B cell (primary cell): ENCODE data around the gene GUCD1. TPM values are rescaled to one million over a fixed set of nuclear protein-coding genes. Genes with fewer than 3 reads are reported as not detected.

ENCODE experiments used
- ATAC-seq: fragments of 200-7000 bp; cut with Tn5 transposase; one replicate; pipeline ENCODE4 v1.10.0; 2021; ENCODE audit warnings: low read depth, mild to moderate bottlenecking, moderate number of reproducible peaks, moderate library complexity
- CTCF ChIA-PET: fragments of 350-600 bp; sonication (Branson Sonifier 250); formaldehyde crosslinking; loops from one replicate; lab custom pipeline; 2021; ENCODE audit warnings: antibody characterized with exemption, inconsistent platforms; lab: Charles Lee
- POLR2A ChIA-PET: fragments of 350-600 bp; sonication (Branson Sonifier 250); formaldehyde crosslinking; loops from one replicate; lab custom pipeline; 2021; ENCODE audit warnings: antibody characterized with exemption; lab: Charles Lee
- DNase-seq: peaks from one replicate; pipeline ENCODE4 v3.0.0; 2013
- H2AFZ ChIP-seq: 2 replicates; pipeline ENCODE4 v1.6.1; 2012; ENCODE audit warnings: mild to moderate bottlenecking, low read depth, low read length; ENCODE audit not compliant: insufficient read depth, poor library complexity, severe bottlenecking
- H3K27ac ChIP-seq, 2 donors: 1 replicate in 1 of 2; 2 replicates in 1 of 2; pipeline ENCODE4 v1.5.1; 2012 to 2013; ENCODE audit warnings: low read length in 2 of 2, mild to moderate bottlenecking in 2 of 2, moderate library complexity in 1 of 2
- H3K27me3 ChIP-seq, 4 experiments: fragments of 200-600 bp in 1 of 4; sonication (generic) in 1 of 4; replicated peaks in 1 of 4; 1 replicate in 2 of 4; 2 replicates in 2 of 4; pipeline versions ENCODE4 v1.6.1 to v1.7.0; 2013 to 2016; ENCODE audit warnings: low read length in 3 of 4, mild to moderate bottlenecking in 2 of 4, mixed read lengths in 1 of 4, moderate library complexity in 1 of 4; ENCODE audit not compliant: insufficient read depth in 4 of 4, control insufficient read depth in 3 of 4; ENCODE audit errors: control extremely low read depth in 1 of 4
- H3K36me3 ChIP-seq, 2 experiments: replicated peaks in 1 of 2; 1 replicate in 1 of 2; 2 replicates in 1 of 2; pipeline versions ENCODE4 v1.6.1 to v1.7.1; 2013; ENCODE audit warnings: low read length in 1 of 2; ENCODE audit not compliant: insufficient read depth in 2 of 2, control insufficient read depth in 1 of 2; ENCODE audit errors: control extremely low read depth in 1 of 2, extremely low read depth in 1 of 2
- H3K4me1 ChIP-seq, 2 donors: fragments of 200-600 bp in 1 of 2; sonication (generic) in 1 of 2; 1 replicate in 1 of 2; 2 replicates in 1 of 2; pipeline versions ENCODE4 v1.5.1 to v1.6.1; 2013 to 2017; ENCODE audit warnings: low read length in 2 of 2; ENCODE audit not compliant: control insufficient read depth in 2 of 2, insufficient read depth in 2 of 2
- H3K4me2 ChIP-seq: replicated peaks from 2 replicates; pipeline ENCODE3; 2012; ENCODE audit warnings: mild to moderate bottlenecking, low read depth, low read length; ENCODE audit not compliant: poor library complexity, severe bottlenecking
- H3K4me3 ChIP-seq, 5 experiments: fragments of 200-600 bp in 1 of 5; sonication (generic) in 1 of 5; 1 replicate in 3 of 5; 2 replicates in 2 of 5; pipeline versions ENCODE4 v1.5.1 to v1.7.0; 2011 to 2016; ENCODE audit warnings: low read length in 4 of 5, mild to moderate bottlenecking in 4 of 5, low read depth in 2 of 5, control low read depth in 1 of 5, moderate library complexity in 1 of 5; ENCODE audit not compliant: insufficient read depth in 1 of 5; ENCODE audit errors: control extremely low read depth in 1 of 5, extremely low read depth in 1 of 5
- H3K79me2 ChIP-seq: fragments of 200-600 bp; sonication (generic); one replicate; pipeline ENCODE4 v1.6.0; 2016; ENCODE audit warnings: low read length; ENCODE audit not compliant: control insufficient read depth, insufficient read depth
- H3K9ac ChIP-seq: fragments of 200-600 bp; sonication (generic); 2 replicates; pipeline ENCODE4 v1.6.1; 2017; ENCODE audit warnings: mild to moderate bottlenecking, low read length, moderate library complexity
- H3K9me3 ChIP-seq, 3 donors: one replicate each; pipeline versions ENCODE4 v1.6.1 to v1.7.1; 2013; ENCODE audit warnings: low read length in 2 of 3; ENCODE audit not compliant: control insufficient read depth in 2 of 3, insufficient read depth in 1 of 3; ENCODE audit errors: control extremely low read depth in 1 of 3
- H4K20me1 ChIP-seq: 2 replicates; pipeline ENCODE4 v1.6.0; 2012; ENCODE audit warnings: mild to moderate bottlenecking, low read length; ENCODE audit not compliant: insufficient read depth, control insufficient read depth, poor library complexity, severe bottlenecking
- H3K27ac Mint-ChIP-seq: one replicate; pipeline ENCODE4 v1.8.0; 2021; ENCODE audit warnings: mixed read lengths
- H3K27me3 Mint-ChIP-seq: one replicate; pipeline ENCODE4 v1.8.0; 2021; ENCODE audit warnings: mixed read lengths
- H3K4me1 Mint-ChIP-seq: one replicate; pipeline ENCODE4 v1.8.0; 2021; ENCODE audit warnings: mixed read lengths
- H3K4me3 Mint-ChIP-seq: one replicate; pipeline ENCODE4 v1.8.0; 2021; ENCODE audit warnings: mixed read lengths
- H3K9me3 Mint-ChIP-seq: one replicate; pipeline ENCODE4 v1.8.0; 2022; ENCODE audit warnings: mixed read lengths; ENCODE audit not compliant: insufficient read depth
- CTCF ChIP-seq: fragments of 200-600 bp; IDR thresholded peaks from one replicate; pipeline ENCODE4 v1.8.0; 2022; ENCODE audit warnings: antibody characterized with exemption, mild to moderate bottlenecking
- EZH2 ChIP-seq: IDR thresholded peaks from 2 replicates; pipeline ENCODE4 v1.6.1; 2012; ENCODE audit warnings: borderline replicate concordance, low read depth, mild to moderate bottlenecking, moderate library complexity, low read length; ENCODE audit not compliant: insufficient read depth, poor library complexity, severe bottlenecking
- WGBS: methylation state at CpG from one replicate; pipeline ENCODE4 v1.1.5; 2013; ENCODE audit warnings: missing lambda C conversion rate; ENCODE audit not compliant: insufficient coverage; 5-methylcytosine and 5-hydroxymethylcytosine counted together
- intact Hi-C: fragments of 100-400 bp; cut with micrococcal nuclease; formaldehyde crosslinking; loops from one replicate; pipeline ENCODE4 v1.10.0; 2022
- polyA plus RNA-seq: library from polyadenylated mRNA; depleted of rRNA; stranded (reverse); fragments of >200 nt; gene quantifications from 2 replicates; pipeline ENCODE4 v1.2.3, GENCODE V29; 2012
- total RNA-seq, 2 donors: library from RNA; stranded (reverse); fragments of 120-200 nt in 1 of 2; gene quantifications; 1 replicate in 1 of 2; 2 replicates in 1 of 2; pipeline versions ENCODE4 v1.2.3 to v1.2.4, GENCODE V29; 2013 to 2022

The GUCD1 gene
- total and polyA plus RNA-seq, 2 donors (not counting 1 experiment from before 2014, with no cell fraction given) = 257 to 378 TPM

DNA sequence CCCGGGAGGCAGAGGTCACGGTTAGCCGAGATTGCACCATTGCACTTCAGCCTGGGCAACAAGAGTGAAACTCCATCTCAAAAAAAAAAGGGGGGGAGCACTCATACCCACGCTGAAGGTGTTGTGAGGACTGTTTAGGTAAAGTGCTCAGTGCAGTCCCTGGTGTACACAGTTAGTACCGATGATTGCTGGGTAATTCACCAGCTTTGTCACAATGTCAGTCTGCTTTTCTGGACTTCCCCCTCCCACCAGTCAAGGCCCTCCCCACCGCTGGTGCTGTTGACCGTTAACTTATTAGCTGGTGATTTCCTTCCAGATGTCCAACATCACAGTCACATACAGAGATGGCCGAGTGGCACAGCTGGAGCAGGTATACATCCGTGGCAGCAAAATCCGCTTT is 12.7 kb upstream of the GUCD1 start:
- no peak overlapping the region for H3K27ac Mint-ChIP-seq
- no peaks in the 10 kb centered on the region for H3K27me3 ChIP-seq
- POLR2A ChIA-PET = no interaction called here
- TF ChIP-seq CTCF = no peak
- no peak for TF ChIP-seq EZH2
- peaks cover 21 to 74% of the 10 kb centered on the region in 2 experiments for H3K36me3 ChIP-seq
- peaks cover 26% of the 10 kb centered on the region for H3K4me1 Mint-ChIP-seq
- DNase-seq (no peak), ATAC-seq (no peak)
- H3K4me1 ChIP-seq = peaks cover 8% of the 10 kb centered on the region in 2 donors
- H3K9me3 Mint-ChIP-seq = no peaks in the 10 kb centered on the region
- no peaks in the 10 kb centered on the region for H3K9me3 ChIP-seq
- no peak overlapping the region for H3K9ac ChIP-seq
- H3K4me2 ChIP-seq = no peak overlapping the region
- CTCF ChIA-PET = no interaction called here
- intact Hi-C loops = no loop called here
- no peaks in the 10 kb centered on the region for H3K27me3 Mint-ChIP-seq
- peaks cover 46% of the 10 kb centered on the region for H3K79me2 ChIP-seq
- H3K4me3 ChIP-seq = no peak overlapping the region
- no peak overlapping the region for H3K27ac ChIP-seq
- H3K4me3 Mint-ChIP-seq = no peak overlapping the region
- 90% methylated on average over 9 of the region's 10 CpGs for WGBS
- H4K20me1 ChIP-seq = peaks cover 80% of the 10 kb centered on the region
- H2AFZ ChIP-seq = no peak overlapping the region

DNA sequence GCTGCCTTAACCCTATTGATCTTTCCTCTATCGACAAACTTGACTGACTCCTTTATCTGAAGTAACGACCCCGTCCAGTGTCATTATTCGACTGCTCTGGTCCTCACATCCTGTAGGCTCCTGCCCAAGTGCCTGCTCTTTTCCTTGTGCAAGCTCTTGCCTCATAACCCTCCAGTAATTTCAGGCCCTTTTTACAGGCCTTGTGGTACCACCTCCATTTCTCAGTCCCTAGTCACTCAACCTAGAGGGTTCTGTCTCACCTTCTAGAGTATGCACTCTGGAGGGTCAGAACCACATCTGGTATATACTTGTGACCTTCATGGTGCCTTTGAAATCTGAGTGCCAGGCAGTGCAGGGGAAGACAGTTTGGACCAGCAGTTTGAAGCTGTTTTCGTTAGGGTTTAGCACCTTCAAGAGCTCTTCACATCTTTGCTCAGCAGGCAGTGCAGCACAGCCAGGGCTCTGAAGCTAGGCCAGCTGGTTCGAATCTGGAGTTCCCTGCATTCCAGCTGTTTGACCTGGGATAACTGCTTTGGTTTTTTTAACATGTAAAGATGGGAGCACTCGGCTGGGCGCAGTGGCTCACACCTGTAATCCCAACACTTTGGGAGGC is 12.1 kb upstream of the GUCD1 start:
- Histone ChIP-seq H3K9me3 (no peaks in the 10 kb centered on the region), H3K27me3 (no peaks in the 10 kb centered on the region), H4K20me1 (peaks cover 86% of the 10 kb centered on the region), H3K4me3 (no peak overlapping the region), H3K4me1 (peaks cover 10 to 11% of the 10 kb centered on the region in 2 donors), H3K9ac (no peak overlapping the region), H3K27ac (no peak overlapping the region), H3K4me2 (no peak overlapping the region), H2AFZ (no peak overlapping the region), H3K36me3 (peaks cover 21 to 73% of the 10 kb centered on the region in 2 experiments), H3K79me2 (peaks cover 53% of the 10 kb centered on the region)
- WGBS = 91% methylated on average over 6 of the region's 8 CpGs
- ChIA-PET CTCF (no interaction called here), POLR2A (no interaction called here)
- Mint-ChIP-seq H3K27ac (no peak overlapping the region), H3K27me3 (no peaks in the 10 kb centered on the region), H3K4me3 (no peak overlapping the region), H3K9me3 (no peaks in the 10 kb centered on the region), H3K4me1 (peaks cover 28% of the 10 kb centered on the region)
- no peak for TF ChIP-seq CTCF
- no peak for TF ChIP-seq EZH2
- no peak for ATAC-seq
- intact Hi-C loops = no loop called here
- no peak for DNase-seq
